Neural progenitor cell (in vitro differentiated cells): ENCODE measurements around the gene MAN1A2. TPM values are rescaled to one million over a fixed set of nuclear protein-coding genes. Genes with fewer than 3 reads are reported as not detected.
A peak's percentile ranks its signal among the peaks of the same experiment; 100 is the strongest.

ENCODE experiments used
- DNase-seq: peaks from one replicate; pipeline ENCODE4 v3.0.0-alpha.2; 2016; ENCODE audit warnings: low spot score
- H2AFZ ChIP-seq: fragments of 200-600 bp; sonication (generic); replicated peaks from 2 replicates; pipeline ENCODE4 v1.6.1; 2016; ENCODE audit warnings: antibody characterized with exemption
- H3F3A ChIP-seq: fragments of 200-600 bp; sonication (generic); 2 replicates; pipeline ENCODE4 v1.6.1; 2016; ENCODE audit warnings: antibody characterized with exemption, low read depth
- H3K27ac ChIP-seq: fragments of 200-600 bp; sonication (generic); 2 replicates; pipeline ENCODE4 v1.5.1; 2016; ENCODE audit warnings: mild to moderate bottlenecking
- H3K27me3 ChIP-seq: fragments of 200-600 bp; sonication (generic); 2 replicates; pipeline ENCODE4 v1.6.1; 2016; ENCODE audit warnings: mild to moderate bottlenecking, moderate library complexity
- H3K36me3 ChIP-seq: fragments of 200-600 bp; sonication (generic); 2 replicates; pipeline ENCODE4 v1.5.1; 2016
- H3K4me1 ChIP-seq: fragments of 200-600 bp; sonication (generic); 2 replicates; pipeline ENCODE4 v1.6.1; 2016; ENCODE audit warnings: mixed run types
- H3K4me2 ChIP-seq: fragments of 200-600 bp; sonication (generic); 2 replicates; pipeline ENCODE4 v1.6.1; 2016
- H3K4me3 ChIP-seq: fragments of 200-600 bp; sonication (generic); 2 replicates; pipeline ENCODE4 v1.5.1; 2016
- H3K79me2 ChIP-seq: fragments of 200-600 bp; sonication (generic); 2 replicates; pipeline ENCODE4 v1.6.1; 2016; ENCODE audit warnings: low read depth
- H3K9ac ChIP-seq: fragments of 200-600 bp; sonication (generic); 2 replicates; pipeline ENCODE4 v1.6.1; 2016
- H3K9me3 ChIP-seq: fragments of 200-600 bp; sonication (generic); 2 replicates; pipeline ENCODE4 v1.5.1; 2016; ENCODE audit warnings: low read depth
- H4K20me1 ChIP-seq: fragments of 200-600 bp; sonication (generic); 2 replicates; pipeline ENCODE4 v1.6.1; 2016; ENCODE audit warnings: low read depth
- H3K27ac Mint-ChIP-seq: 3 replicates; pipeline ENCODE4 v1.8.0; 2021; ENCODE audit warnings: mixed read lengths
- H3K27me3 Mint-ChIP-seq: 2 replicates; pipeline ENCODE4 v1.8.0; 2022; ENCODE audit warnings: low read depth, mild to moderate bottlenecking, inconsistent platforms, moderate library complexity, mixed read lengths; ENCODE audit not compliant: insufficient read depth
- H3K36me3 Mint-ChIP-seq: 3 replicates; pipeline ENCODE4 v1.8.0; 2021; ENCODE audit warnings: mixed read lengths
- H3K4me1 Mint-ChIP-seq: 3 replicates; pipeline ENCODE4 v1.8.0; 2021; ENCODE audit warnings: mixed read lengths
- H3K4me3 Mint-ChIP-seq: 3 replicates; pipeline ENCODE4 v1.8.0; 2021; ENCODE audit warnings: mild to moderate bottlenecking, moderate library complexity, mixed read lengths
- H3K9me3 Mint-ChIP-seq: 3 replicates; pipeline ENCODE4 v1.8.0; 2020; ENCODE audit warnings: mixed read lengths
- CTCF ChIP-seq: fragments of 200-600 bp; sonication (generic); IDR thresholded peaks from 2 replicates; pipeline ENCODE4 v1.5.1; 2017; ENCODE audit warnings: antibody characterized with exemption, mild to moderate bottlenecking
- EZH2 ChIP-seq: fragments of 200-600 bp; sonication (generic); IDR thresholded peaks from 2 replicates; pipeline ENCODE4 v1.6.1; 2017; ENCODE audit warnings: antibody characterized with exemption, mild to moderate bottlenecking, moderate library complexity
- EZH2phosphoT487 ChIP-seq: fragments of 200-600 bp; sonication (generic); IDR thresholded peaks from 2 replicates; pipeline ENCODE4 v1.6.1; 2017; ENCODE audit warnings: antibody characterized with exemption
- total RNA-seq: library from RNA; depleted of rRNA; stranded (reverse); fragments of >200 nt; gene quantifications from 2 replicates; pipeline ENCODE4 v1.2.3, GENCODE V29; 2015; ENCODE audit warnings: low replicate concordance

MAN1A2 gene
- total RNA-seq, 1 donor from 2014 or later = 28.6 TPM

GRCh38 chr1:117512728-117513321, 145.6 kb downstream of the MAN1A2 start:
- Histone ChIP-seq H3K27me3 (no peaks in the 10 kb centered on the region), H3K4me1 (peaks cover under 1% of the 10 kb centered on the region), H3F3A (peaks cover 12% of the 10 kb centered on the region), H3K9ac (no peak overlapping the region), H3K27ac (no peak overlapping the region), H3K36me3 (no peaks in the 10 kb centered on the region), H3K4me3 (no peak overlapping the region), H3K79me2 (no peaks in the 10 kb centered on the region), H3K9me3 (no peaks in the 10 kb centered on the region), H2AFZ (no peak overlapping the region), H3K4me2 (no peak overlapping the region), H4K20me1 (no peaks in the 10 kb centered on the region)
- Mint-ChIP-seq H3K4me1 (no peaks in the 10 kb centered on the region), H3K36me3 (peaks cover 2% of the 10 kb centered on the region), H3K9me3 (no peaks in the 10 kb centered on the region), H3K27me3 (no peaks in the 10 kb centered on the region), H3K4me3 (no peak overlapping the region), H3K27ac (no peak overlapping the region)
- TF ChIP-seq EZH2 (no peak), EZH2phosphoT487 (no peak), CTCF (peak; percentile 78)
- peak; percentile 6 for DNase-seq

- Histone ChIP-seq H3K27ac (no peak overlapping the region), H3K27me3 (no peaks in the 10 kb centered on the region), H3K9me3 (no peaks in the 10 kb centered on the region), H3K4me3 (no peak overlapping the region), H4K20me1 (no peaks in the 10 kb centered on the region), H3K4me1 (no peaks in the 10 kb centered on the region), H3K79me2 (no peaks in the 10 kb centered on the region), H3K4me2 (no peak overlapping the region), H3K36me3 (no peaks in the 10 kb centered on the region), H3K9ac (no peak overlapping the region), H3F3A (no peaks in the 10 kb centered on the region), H2AFZ (no peak overlapping the region)
- no peak for DNase-seq
- TF ChIP-seq EZH2 (no peak), EZH2phosphoT487 (no peak), CTCF (no peak)
- peaks cover 4% of the 10 kb centered on the region for H3K9me3 Mint-ChIP-seq
- no peaks in the 10 kb centered on the region for H3K4me1 Mint-ChIP-seq
- no peaks in the 10 kb centered on the region for H3K36me3 Mint-ChIP-seq
- no peaks in the 10 kb centered on the region for H3K27me3 Mint-ChIP-seq
- H3K4me3 Mint-ChIP-seq = no peak overlapping the region
- no peak overlapping the region for H3K27ac Mint-ChIP-seq
Observed at GRCh38 chr1:117523111-117523510, 155.9 kb downstream of the MAN1A2 start.

GRCh38 chr1:117527074-117527473, 159.8 kb downstream of the MAN1A2 start:
- H4K20me1 ChIP-seq = no peaks in the 10 kb centered on the region
- H3K4me1 ChIP-seq = no peaks in the 10 kb centered on the region
- no peak overlapping the region for H3K4me3 ChIP-seq
- Mint-ChIP-seq H3K4me3 (no peak overlapping the region), H3K36me3 (peaks cover 2% of the 10 kb centered on the region), H3K4me1 (no peaks in the 10 kb centered on the region), H3K9me3 (no peaks in the 10 kb centered on the region), H3K27me3 (peaks cover 2% of the 10 kb centered on the region), H3K27ac (no peak overlapping the region)
- no peaks in the 10 kb centered on the region for H3K36me3 ChIP-seq
- H3F3A ChIP-seq = no peaks in the 10 kb centered on the region
- H3K27ac ChIP-seq = no peak overlapping the region
- no peak overlapping the region for H2AFZ ChIP-seq
- TF ChIP-seq CTCF (no peak), EZH2 (no peak), EZH2phosphoT487 (no peak)
- H3K4me2 ChIP-seq = no peak overlapping the region
- no peaks in the 10 kb centered on the region for H3K9me3 ChIP-seq
- no peak overlapping the region for H3K9ac ChIP-seq
- no peaks in the 10 kb centered on the region for H3K27me3 ChIP-seq
- DNase-seq = no peak
- no peaks in the 10 kb centered on the region for H3K79me2 ChIP-seq
